Activated T-cell treated with anti-CD3 and anti-CD28 coated beads, Interleukin-2, amount 50 U/mL, for 1 hour (primary cell): Measurements from ENCODE around the gene C2orf74.
"Not testable (repeated sequence)": the region's sequence is repeated elsewhere in the genome, so short reads cannot be mapped to it uniquely, and the experiment has no call there.

Source experiments
- DNase-seq: peaks from one replicate; pipeline ENCODE4 v3.0.0-alpha.2; 2020

C2orf74 gene

GRCh38 chr2:61176755-61177726 lies 15.1 kb downstream of the C2orf74 start:
- peak; percentile 96 for DNase-seq

- no peak for DNase-seq
These were observed 15.9 kb downstream of the C2orf74 start for GRCh38 chr2:61177727-61178549.

- no peak for DNase-seq
These were observed 16.9 kb downstream of the C2orf74 start for GRCh38 chr2:61178603-61179545.

- DNase-seq = no peak
These were observed 18.0 kb downstream of the C2orf74 start for GRCh38 chr2:61179701-61180639.

- no peak for DNase-seq
These were observed 18.7 kb downstream of the C2orf74 start for GRCh38 chr2:61180686-61181085.

GRCh38 chr2:61181382-61182058 lies 19.5 kb downstream of the C2orf74 start:
- no peak for DNase-seq

GRCh38 chr2:61182059-61182383 lies 20.0 kb downstream of the C2orf74 start:
- no peak for DNase-seq

GRCh38 chr2:61183795-61184194 lies 21.8 kb downstream of the C2orf74 start:
- no peak for DNase-seq

GRCh38 chr2:61184263-61184662 lies 22.3 kb downstream of the C2orf74 start:
- DNase-seq = no peak

- DNase-seq = no peak
These were observed 23.3 kb downstream of the C2orf74 start for GRCh38 chr2:61185231-61185728.

GRCh38 chr2:61187085-61187484 lies 25.1 kb downstream of the C2orf74 start:
- no peak for DNase-seq

- no peak for DNase-seq
These were observed 31.9 kb downstream of the C2orf74 start for GRCh38 chr2:61193670-61194561.

GRCh38 chr2:61194646-61195045 lies 32.7 kb downstream of the C2orf74 start:
- not testable (repeated sequence) for DNase-seq

GRCh38 chr2:61196671-61197070 lies 34.7 kb downstream of the C2orf74 start:
- no peak for DNase-seq

- no peak for DNase-seq
These were observed 43.1 kb downstream of the C2orf74 start for GRCh38 chr2:61205132-61205531.

- no peak for DNase-seq
These were observed 48.5 kb downstream of the C2orf74 start for GRCh38 chr2:61210332-61210981.

- DNase-seq = no peak
These were observed 52.2 kb downstream of the C2orf74 start for GRCh38 chr2:61214171-61214570.
